Kasumi-1 (cell line): Measurements from ENCODE around the gene STX19.

Source experiments
- DNase-seq, 2 experiments: peaks; one replicate each; lab custom pipeline; 2025; lab: John Stamatoyannopoulos, UW

STX19 gene

GRCh38 chr3:94026623-94027022 is 1.8 kb downstream of the STX19 start:
- no peak for DNase-seq

GRCh38 chr3:94024385-94024784 is 4.0 kb downstream of the STX19 start:
- no peak for DNase-seq

- DNase-seq: no peak
Observed at GRCh38 chr3:94020293-94020692, 8.1 kb downstream of the STX19 start.

GRCh38 chr3:94019659-94020058 is 8.7 kb downstream of the STX19 start:
- DNase-seq: no peak

DNA sequence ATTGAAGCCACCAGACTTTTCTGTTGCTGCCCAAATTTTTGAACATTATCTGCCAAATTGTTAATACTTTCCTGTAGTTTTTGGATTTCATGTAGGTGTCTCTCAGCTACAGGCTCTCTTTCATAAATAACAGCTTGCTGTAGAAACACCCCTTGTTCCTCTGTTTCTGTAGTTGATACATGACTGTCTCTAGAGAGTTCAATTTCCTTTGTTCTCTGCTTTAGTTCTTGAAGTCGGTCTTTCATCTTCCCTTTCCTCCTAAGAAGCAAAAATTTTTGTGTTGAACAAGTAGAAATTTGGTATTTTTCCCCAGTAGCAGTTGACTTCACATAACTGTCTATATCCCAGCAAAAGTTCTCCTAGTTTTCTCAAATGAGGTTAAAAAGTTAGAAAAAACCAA is 13.4 kb downstream of the STX19 start:
- DNase-seq: no peak

GRCh38 chr3:94012185-94012584 is 16.2 kb downstream of the STX19 start:
- no peak for DNase-seq

- DNase-seq: peak; percentile 7 to 10
Observed at GRCh38 chr3:94011233-94011711, 17.1 kb downstream of the STX19 start.

GRCh38 chr3:94009608-94010007 is 18.8 kb downstream of the STX19 start:
- DNase-seq: no peak

DNA sequence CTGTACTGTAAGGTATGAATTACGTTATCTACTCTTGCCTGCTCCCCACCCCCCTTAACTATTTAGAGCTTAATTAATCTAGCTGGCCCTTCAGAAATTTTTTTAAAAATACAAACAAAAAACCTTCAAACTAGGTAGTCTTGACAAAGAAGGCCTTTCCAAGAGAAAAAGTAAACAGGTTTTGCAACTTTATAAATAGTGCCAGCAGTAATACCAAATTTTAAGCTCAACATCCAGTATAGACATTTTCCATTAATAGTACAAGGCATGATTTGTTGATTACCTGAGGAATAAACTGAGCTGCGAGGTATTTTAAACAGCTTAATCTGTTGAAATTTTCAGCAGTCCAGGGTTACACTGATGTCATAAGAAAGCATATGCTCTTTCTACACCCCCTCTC is 20.1 kb downstream of the STX19 start:
- DNase-seq: no peak

GRCh38 chr3:94004301-94004910 is 24.0 kb downstream of the STX19 start:
- peak; percentile 63 to 64 for DNase-seq

- DNase-seq: no peak
Observed at GRCh38 chr3:94001827-94002495, 26.4 kb downstream of the STX19 start.

DNA sequence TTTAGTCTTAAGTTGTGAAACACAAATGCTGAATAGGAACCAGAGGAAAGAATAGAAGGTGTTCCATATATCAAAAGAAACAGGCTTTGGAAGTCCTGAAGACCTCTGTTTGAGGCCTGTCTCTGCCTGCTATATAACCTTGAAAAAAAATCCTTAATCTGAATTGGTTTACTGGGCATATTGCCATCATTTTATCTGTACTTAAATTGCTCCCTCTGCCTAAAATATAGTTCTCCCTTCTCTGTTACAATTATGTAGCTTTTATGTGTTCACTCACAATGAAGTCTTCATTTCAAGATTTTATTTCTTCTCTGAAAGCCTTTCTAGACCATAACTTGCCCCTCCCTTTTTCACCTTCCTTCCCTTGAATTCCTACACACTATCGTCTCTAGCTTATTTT is 27.2 kb downstream of the STX19 start:
- no peak for DNase-seq

GRCh38 chr3:93994056-93994455 is 34.3 kb downstream of the STX19 start:
- peak in 1 of 2 experiments; percentile 5 for DNase-seq

GRCh38 chr3:93992207-93992606 is 36.2 kb downstream of the STX19 start:
- no peak for DNase-seq

DNA sequence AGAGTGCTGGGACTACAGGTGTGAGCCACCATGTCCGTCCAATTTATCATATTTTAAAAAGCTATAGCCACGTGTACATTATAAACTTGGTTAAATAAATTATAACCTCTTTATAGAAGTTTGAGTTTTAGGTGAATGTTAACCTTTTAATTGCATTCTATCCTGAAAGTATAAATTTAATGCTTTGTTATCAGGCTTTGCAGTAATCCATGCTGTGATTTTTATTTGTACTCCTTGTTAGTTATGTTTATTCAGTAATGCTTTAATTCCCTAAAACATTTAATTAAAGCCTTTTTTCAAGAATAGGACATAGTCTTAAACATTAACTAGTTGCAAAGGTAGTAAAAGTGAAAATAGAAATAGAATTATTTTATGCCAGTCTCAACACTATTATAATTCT is 36.8 kb downstream of the STX19 start:
- DNase-seq: no peak

DNA sequence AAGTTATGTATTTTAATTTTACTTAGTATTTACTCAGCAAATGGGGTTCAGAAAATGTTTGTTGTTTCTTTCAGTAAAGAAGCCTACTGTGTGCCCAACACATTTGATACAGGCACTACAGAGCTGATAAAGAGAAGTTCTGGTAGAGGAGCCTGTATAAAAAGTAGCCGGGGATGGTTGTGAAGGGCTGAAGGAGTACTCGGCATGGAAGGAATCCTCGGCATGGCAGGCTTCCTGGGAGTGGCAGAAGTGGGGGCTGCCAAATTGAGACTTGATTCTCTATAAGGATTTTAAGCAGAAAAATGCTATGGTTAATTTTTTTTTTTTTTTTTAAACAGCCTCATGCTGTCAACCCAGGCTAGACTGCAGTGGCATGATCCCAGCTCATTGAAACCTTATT is 39.2 kb downstream of the STX19 start:
- DNase-seq: no peak

DNA sequence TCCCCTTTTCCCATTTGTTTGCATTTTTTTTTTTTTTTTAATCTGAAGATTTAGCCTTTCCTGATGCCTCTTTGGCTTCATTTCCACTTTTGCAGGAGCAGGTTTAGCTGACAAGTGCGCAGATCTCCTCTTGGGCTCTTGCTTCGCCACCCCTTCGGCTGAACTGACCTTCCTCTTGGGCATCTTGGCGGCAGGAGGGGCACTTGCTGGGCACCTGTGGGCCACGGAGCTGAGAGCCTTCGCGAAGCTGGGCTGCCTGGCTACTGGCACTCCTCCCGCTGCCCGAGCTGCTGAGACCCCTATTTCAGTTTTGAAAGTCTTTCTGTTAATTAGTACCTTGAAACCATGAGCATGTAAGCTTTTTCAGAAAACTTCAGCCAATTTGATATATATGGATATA is 39.6 kb downstream of the STX19 start:
- no peak for DNase-seq

DNA sequence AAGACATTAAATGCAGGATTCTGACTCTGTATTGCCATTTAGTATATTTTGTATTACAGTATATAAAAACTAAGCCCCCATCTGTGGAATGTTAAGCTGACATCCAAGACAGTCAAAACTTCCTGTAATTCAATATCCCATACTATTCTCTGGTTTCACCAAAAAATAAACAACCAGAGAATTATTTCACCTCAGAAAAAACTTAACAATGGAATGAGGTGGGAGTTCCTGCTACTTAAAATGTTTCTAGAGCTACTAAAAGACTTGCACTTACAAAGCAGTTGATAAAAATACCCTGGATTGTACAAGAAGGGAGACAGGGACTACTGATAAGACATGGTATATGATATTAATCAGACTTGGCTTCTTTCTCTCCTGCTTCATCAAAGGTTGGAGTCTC is 40.1 kb downstream of the STX19 start:
- DNase-seq: no peak

GRCh38 chr3:93984618-93985017 is 43.8 kb downstream of the STX19 start:
- DNase-seq: no peak

DNA sequence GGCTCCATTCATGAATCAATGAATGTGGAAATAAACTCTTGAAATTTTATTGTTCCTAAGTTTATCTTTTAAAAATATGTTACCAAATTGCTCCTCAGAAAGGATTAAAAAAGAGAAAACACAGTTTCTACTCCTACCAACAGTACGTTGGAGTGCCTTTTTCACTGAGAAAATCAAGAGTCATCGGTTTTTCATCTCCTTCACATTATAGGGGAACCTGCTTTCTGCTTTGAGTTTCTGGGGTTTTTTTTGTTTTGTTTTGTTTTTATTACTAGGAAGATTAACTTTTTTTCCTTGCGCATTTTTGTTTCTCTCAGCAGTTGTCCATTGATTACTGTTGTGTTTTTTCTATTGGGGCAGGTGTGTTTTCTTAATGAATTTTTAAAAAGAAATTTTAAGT is 45.0 kb downstream of the STX19 start:
- DNase-seq: no peak

DNA sequence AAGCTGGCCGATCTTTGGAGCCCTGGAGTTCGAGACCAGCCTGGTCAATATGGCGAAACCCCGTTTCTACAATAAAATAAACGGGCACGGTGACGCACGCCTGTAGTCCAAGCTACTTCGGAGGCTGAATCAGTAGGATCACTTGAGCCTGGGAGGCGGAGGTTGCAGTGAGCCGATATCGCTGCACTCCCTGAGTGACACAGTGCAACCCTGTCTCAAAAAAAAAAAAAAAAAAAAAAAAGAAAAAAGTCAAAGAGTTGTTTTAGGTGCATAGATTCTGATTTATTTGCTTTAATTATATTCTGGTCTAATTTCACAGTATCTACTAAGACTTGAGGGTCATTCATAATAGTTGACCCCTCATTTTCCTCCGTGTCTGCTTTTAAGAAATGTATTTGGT is 46.7 kb downstream of the STX19 start:
- no peak for DNase-seq

- DNase-seq: peak; percentile 98 to 99
Observed at GRCh38 chr3:93979850-93980676, 48.3 kb downstream of the STX19 start, which contains the start of gene ARL13B. ARL13B (plus strand) TSS chr3:93980155; CDS start chr3:93980424, 269 bp downstream.
